Heart left ventricle (tissue), 16 donors: ENCODE results near the gene TAPT1. TPM values are rescaled to one million over a fixed set of nuclear protein-coding genes. Genes with fewer than 3 reads are reported as not detected.

Experiments used
- ATAC-seq, 4 donors: fragments of 200-7000 bp; cut with Tn5 transposase; one replicate each; pipeline ENCODE4 v1.9.1; 2020 to 2022; ENCODE audit warnings: moderate library complexity in 4 of 4, mild to moderate bottlenecking in 3 of 4, moderate number of reproducible peaks in 1 of 4
- DNase-seq, 5 donors: peaks; one replicate each; pipeline ENCODE4 v3.0.0-alpha.2; 2020
- H3K27ac ChIP-seq, 12 donors: fragments of 200-600 bp; sonication (generic) in 4 of 12; one replicate each; pipeline versions ENCODE4 v1.5.0 to v1.8.0; 2016 to 2022; ENCODE audit warnings: mild to moderate bottlenecking in 2 of 12
- H3K27me3 ChIP-seq, 9 donors: fragments of 200-600 bp; sonication (generic) in 2 of 9; one replicate each; pipeline versions ENCODE4 v1.5.1 to v1.8.0; 2016 to 2022; ENCODE audit warnings: mild to moderate bottlenecking in 3 of 9
- H3K36me3 ChIP-seq, 9 donors: fragments of 200-600 bp; sonication (generic) in 2 of 9; one replicate each; pipeline versions ENCODE4 v1.5.0 to v1.8.0; 2018 to 2022; ENCODE audit warnings: mild to moderate bottlenecking in 2 of 9
- H3K4me1 ChIP-seq, 12 donors: fragments of 200-600 bp; sonication (generic) in 4 of 12; one replicate each; pipeline versions ENCODE4 v1.5.0 to v1.8.0; 2016 to 2022; ENCODE audit warnings: mild to moderate bottlenecking in 3 of 12
- H3K4me3 ChIP-seq, 12 donors: fragments of 200-600 bp; sonication (generic) in 4 of 12; one replicate each; pipeline versions ENCODE4 v1.5.0 to v1.8.0; 2017 to 2022; ENCODE audit warnings: mild to moderate bottlenecking in 9 of 12, moderate library complexity in 4 of 12
- H3K9me3 ChIP-seq, 12 donors: fragments of 200-600 bp; sonication (generic) in 4 of 12; one replicate each; pipeline versions ENCODE4 v1.5.0 to v1.8.0; 2016 to 2022; ENCODE audit warnings: mild to moderate bottlenecking in 1 of 12
- POLR2A ChIP-seq, 2 donors: fragments of 450-650 bp; IDR thresholded peaks; one replicate each; pipeline ENCODE4 v1.6.1; 2017; ENCODE audit warnings: antibody characterized with exemption in 2 of 2, mild to moderate bottlenecking in 2 of 2, moderate library complexity in 2 of 2
- WGBS, 4 donors: extraction: QIAGEN DNeasy Blood & Tissue Kit in 2 of 4; methylation state at CpG; one replicate each; pipeline versions ENCODE4 v1.1.5 to v1.1.7; 2013 to 2018; 5-methylcytosine and 5-hydroxymethylcytosine counted together
- intact Hi-C, 10 donors: fragments of 100-400 bp; cut with DNase I; formaldehyde crosslinking; loops; one replicate each; pipeline versions ENCODE4 v1.11.1 to v1.14.2; 2022
- polyA plus RNA-seq, 2 donors: library from polyadenylated mRNA; stranded (reverse); fragments of 200-250 nt; gene quantifications; one replicate each; pipeline ENCODE4 v1.2.3, GENCODE V29; 2013
- total RNA-seq, 9 donors: library from RNA; depleted of rRNA in 2 of 9; stranded (reverse); fragments of >200 nt in 2 of 9; fragmentation: NEBNext Ultra II Directional in 3 of 9; extraction: Animal tissue kit (Norgen Biotek cat#: 25700) in 3 of 9; gene quantifications; one replicate each; pipeline versions ENCODE4 v1.1.0 to v1.2.4, GENCODE V29; 2016 to 2023
- TF ChIP-seq, protein P1 (sequence below), 12 donors: fragments of 200-600 bp; sonication (generic) in 4 of 12; IDR thresholded peaks; one replicate each; pipeline versions ENCODE4 v1.5.0 to v1.8.0; 2018 to 2022; ENCODE audit warnings: antibody characterized with exemption in 12 of 12, mild to moderate bottlenecking in 5 of 12
- donor health status: ischemic (EF 13 %, LVEDD 7.1; RV severe dilation, severe dysfunction).
- donor health status: healthy with polysubstance abuse.
- donor health status: DM: no; HTN: yes; CAD: no.
- donor health status: DM: no; HTN: no; CAD: no.
- donor health status: ischemic (EF 25% LVEDD 6.9; RV normal size, moderate dysfunction).
- donor health status: ischemic (EF 25% LVEDD 5.7; RV mildly dilated, moderate dysfunction).
- donor health status: healthy.
- donor health status: DM: yes; HTN: yes; CAD: no.
- donor health status: ischemic (EF 35%, LVEDD 5.7; RV mildly dilated, moderate dysfunction).
- donor health status: nonischemic (EF 11% LVEDD 7.7; RV severe dilation, severe dysfunction).
- donor health status: DM: yes; HTN: yes; CAD: no.
- donor health status: PGD.
- donor health status: ischemic (EF 29% LVEDD 5.4; RV normal size, mild dysfunction).
- donor health status: nonischemic (EF 23%, LVEDD 6.1; RV moderate dilation, normal function).

TAPT1 gene
- total and polyA plus RNA-seq, 11 donors: 12.3 to 53.4 (median 34.9) TPM

GRCh38 chr4:16212138-16212782, 14.0 kb downstream of the TAPT1 start:
- no peak overlapping the region for H3K4me3 ChIP-seq

GRCh38 chr4:16207409-16207808, 18.9 kb downstream of the TAPT1 start:
- no peak overlapping the region for H3K4me3 ChIP-seq
- WGBS, 4 donors: 92 to 100% (median 93%) methylated on average over 1 of the region's 1 CpG
- no peaks in the 10 kb centered on the region for H3K27me3 ChIP-seq
- no peaks in the 10 kb centered on the region for H3K9me3 ChIP-seq
- ATAC-seq: no peak
- TF ChIP-seq, protein P1, sequence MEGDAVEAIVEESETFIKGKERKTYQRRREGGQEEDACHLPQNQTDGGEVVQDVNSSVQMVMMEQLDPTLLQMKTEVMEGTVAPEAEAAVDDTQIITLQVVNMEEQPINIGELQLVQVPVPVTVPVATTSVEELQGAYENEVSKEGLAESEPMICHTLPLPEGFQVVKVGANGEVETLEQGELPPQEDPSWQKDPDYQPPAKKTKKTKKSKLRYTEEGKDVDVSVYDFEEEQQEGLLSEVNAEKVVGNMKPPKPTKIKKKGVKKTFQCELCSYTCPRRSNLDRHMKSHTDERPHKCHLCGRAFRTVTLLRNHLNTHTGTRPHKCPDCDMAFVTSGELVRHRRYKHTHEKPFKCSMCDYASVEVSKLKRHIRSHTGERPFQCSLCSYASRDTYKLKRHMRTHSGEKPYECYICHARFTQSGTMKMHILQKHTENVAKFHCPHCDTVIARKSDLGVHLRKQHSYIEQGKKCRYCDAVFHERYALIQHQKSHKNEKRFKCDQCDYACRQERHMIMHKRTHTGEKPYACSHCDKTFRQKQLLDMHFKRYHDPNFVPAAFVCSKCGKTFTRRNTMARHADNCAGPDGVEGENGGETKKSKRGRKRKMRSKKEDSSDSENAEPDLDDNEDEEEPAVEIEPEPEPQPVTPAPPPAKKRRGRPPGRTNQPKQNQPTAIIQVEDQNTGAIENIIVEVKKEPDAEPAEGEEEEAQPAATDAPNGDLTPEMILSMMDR (IDR thresholded peaks at IDR 0.05): no peak
- TF ChIP-seq POLR2A (IDR thresholded peaks at IDR 0.05): no peak
- no peak overlapping the region for H3K27ac ChIP-seq
- intact Hi-C loops: no loop called here
- peaks cover 0 to 52% (median 19%) of the 10 kb centered on the region in 12 donors for H3K4me1 ChIP-seq
- DNase-seq: no peak
- peaks cover 0 to 39% (median 4%) of the 10 kb centered on the region in 9 donors for H3K36me3 ChIP-seq

More at GRCh38 chr4:16212138-16212782, 14.0 kb downstream of the TAPT1 start:
- DNase-seq: peak in 1 of 5 donors; percentile 32
- TF ChIP-seq, protein P1 (IDR thresholded peaks at IDR 0.05): no peak
- TF ChIP-seq POLR2A (IDR thresholded peaks at IDR 0.05): no peak
- ATAC-seq: peak in 2 of 4 donors; percentile 49 to 67
- Histone ChIP-seq H3K4me1 (peaks cover 0 to 46% (median 20%) of the 10 kb centered on the region in 12 donors), H3K27me3 (no peaks in the 10 kb centered on the region), H3K36me3 (peaks cover 0 to 37% (median 9%) of the 10 kb centered on the region in 9 donors), H3K9me3 (no peaks in the 10 kb centered on the region), H3K27ac (peak overlapping the region in 3 of 12 donors; percentile 5 to 28 (median 21))
- WGBS, 4 donors: 57 to 72% (median 66%) methylated on average over 3 of the region's 3 CpGs
- intact Hi-C loops: no loop called here

GRCh38 chr4:16206848-16207247, 19.4 kb downstream of the TAPT1 start:
- intact Hi-C loops: no loop called here
- no peak overlapping the region for H3K4me3 ChIP-seq
- ATAC-seq: no peak

GRCh38 chr4:16206301-16206700, 20.0 kb downstream of the TAPT1 start:
- no peaks in the 10 kb centered on the region for H3K9me3 ChIP-seq
- intact Hi-C loops: no loop called here
- no peak overlapping the region for H3K27ac ChIP-seq
- no peak for TF ChIP-seq POLR2A (IDR thresholded peaks at IDR 0.05)
- TF ChIP-seq, protein P1 (IDR thresholded peaks at IDR 0.05): no peak
- DNase-seq (no peak), ATAC-seq (peak in 1 of 4 donors; percentile 46)
- no peak overlapping the region for H3K4me3 ChIP-seq
- H3K36me3 ChIP-seq: peaks cover 0 to 47% (median 7%) of the 10 kb centered on the region in 9 donors
- peaks cover 0 to 47% (median 9%) of the 10 kb centered on the region in 12 donors for H3K4me1 ChIP-seq
- WGBS, 4 donors: 76 to 86% (median 79%) methylated on average over 5 of the region's 5 CpGs
- H3K27me3 ChIP-seq: no peaks in the 10 kb centered on the region

More at GRCh38 chr4:16206848-16207247, 19.4 kb downstream of the TAPT1 start:
- H3K4me1 ChIP-seq: peaks cover 0 to 51% (median 14%) of the 10 kb centered on the region in 12 donors
- no peak overlapping the region for H3K27ac ChIP-seq
- H3K27me3 ChIP-seq: no peaks in the 10 kb centered on the region
- no peak for TF ChIP-seq POLR2A (IDR thresholded peaks at IDR 0.05)
- TF ChIP-seq, protein P1 (IDR thresholded peaks at IDR 0.05): no peak
- no peaks in the 10 kb centered on the region for H3K9me3 ChIP-seq
- no peak for DNase-seq
- H3K36me3 ChIP-seq: peaks cover 0 to 42% (median 6%) of the 10 kb centered on the region in 9 donors
- 55 to 71% (median 68%) methylated on average over 2 of the region's 2 CpGs for WGBS, 4 donors
